B cell (primary cell): ENCODE data around the gene FAM53B.

Experiments used
- CTCF ChIP-seq: fragments of 200-600 bp; IDR thresholded peaks from one replicate; pipeline ENCODE4 v1.8.0; 2022; ENCODE audit warnings: antibody characterized with exemption, mild to moderate bottlenecking
- EZH2 ChIP-seq: IDR thresholded peaks from 2 replicates; pipeline ENCODE4 v1.6.1; 2012; ENCODE audit warnings: borderline replicate concordance, low read depth, mild to moderate bottlenecking, moderate library complexity, low read length; ENCODE audit not compliant: insufficient read depth, poor library complexity, severe bottlenecking

GRCh38 chr10:124681091-124681490, 63.1 kb downstream of the FAM53B start:
- TF ChIP-seq CTCF (no peak), EZH2 (no peak)
